HepG2 (cell line): ENCODE measurements around the gene ZBTB32. TPM values are rescaled to one million over a fixed set of nuclear protein-coding genes. Genes with fewer than 3 reads are reported as not detected.

Source experiments
- ATF7 ChIP-seq, 2 experiments: fragments of 450-650 bp in 1 of 2; sonication (generic) in 1 of 2; formaldehyde crosslinking in 1 of 2; IDR thresholded peaks; 2 replicates each; pipeline versions ENCODE4 v1.4.0 to v1.6.1; 2016 to 2020; ENCODE audit warnings: antibody characterized with exemption in 1 of 2, mild to moderate bottlenecking in 1 of 2, missing genetic modification reagents in 1 of 2
- CHD2 ChIP-seq: IDR thresholded peaks from 2 replicates; pipeline ENCODE4 v1.6.1; 2011; ENCODE audit warnings: low read depth, low read length, improper control_type of control experiment
- ELF4 ChIP-seq: sonication (generic); formaldehyde crosslinking; IDR thresholded peaks from 2 replicates; pipeline ENCODE4 v1.5.0; 2020; ENCODE audit warnings: missing genetic modification reagents, mild to moderate bottlenecking, moderate library complexity, borderline replicate concordance
- GZF1 ChIP-seq: sonication (generic); formaldehyde crosslinking; IDR thresholded peaks from 2 replicates; pipeline ENCODE4 v1.5.1; 2020; ENCODE audit warnings: mild to moderate bottlenecking, missing genetic modification reagents
- HNF4A ChIP-seq: sonication (generic); formaldehyde crosslinking; IDR thresholded peaks from 2 replicates; pipeline ENCODE4 v1.4.0; 2020; ENCODE audit warnings: missing genetic modification reagents
- HNF4G ChIP-seq, 2 experiments: sonication (generic) in 1 of 2; formaldehyde crosslinking in 1 of 2; IDR thresholded peaks; 2 replicates each; pipeline versions ENCODE4 v1.4.0 to v1.6.1; 2011 to 2020; ENCODE audit warnings: borderline replicate concordance in 2 of 2, low read depth in 2 of 2, mild to moderate bottlenecking in 2 of 2, low read length in 1 of 2, missing genetic modification reagents in 1 of 2, moderate library complexity in 1 of 2
- KDM2A ChIP-seq: sonication (generic); formaldehyde crosslinking; IDR thresholded peaks from 2 replicates; pipeline ENCODE4 v1.4.0; 2020; ENCODE audit warnings: low read depth, missing genetic modification reagents, borderline replicate concordance
- MIXL1 ChIP-seq: IDR thresholded peaks from 2 replicates; pipeline ENCODE4 v1.6.1; 2016
- NFE2 ChIP-seq: sonication (generic); formaldehyde crosslinking; IDR thresholded peaks from 2 replicates; pipeline ENCODE4 v1.4.0; 2020; ENCODE audit warnings: missing genetic modification reagents
- PITX1 ChIP-seq: sonication (generic); formaldehyde crosslinking; IDR thresholded peaks from 2 replicates; pipeline ENCODE4 v1.5.1; 2020; ENCODE audit warnings: mild to moderate bottlenecking, missing genetic modification reagents
- RORA ChIP-seq: sonication (generic); formaldehyde crosslinking; IDR thresholded peaks from 2 replicates; pipeline ENCODE4 v1.5.0; 2020; ENCODE audit warnings: mild to moderate bottlenecking, missing genetic modification reagents, moderate library complexity
- ZNF337 ChIP-seq: sonication (generic); formaldehyde crosslinking; IDR thresholded peaks from 2 replicates; pipeline ENCODE4 v1.5.1; 2020; ENCODE audit warnings: missing genetic modification reagents, low read depth, mild to moderate bottlenecking, borderline replicate concordance
- ZNF629 ChIP-seq: sonication (generic); formaldehyde crosslinking; conservative IDR thresholded peaks from 2 replicates; pipeline ENCODE4 v1.5.0; 2020; ENCODE audit warnings: missing genetic modification reagents
- ZNF720 ChIP-seq: sonication (generic); formaldehyde crosslinking; IDR thresholded peaks from 2 replicates; pipeline ENCODE4 v1.4.0; 2020; ENCODE audit warnings: missing genetic modification reagents
- ZNF775 ChIP-seq: sonication (generic); formaldehyde crosslinking; IDR thresholded peaks from 2 replicates; pipeline ENCODE4 v1.4.0; 2020; ENCODE audit warnings: missing genetic modification reagents, mild to moderate bottlenecking, moderate library complexity, borderline replicate concordance
- ZSCAN9 ChIP-seq: IDR thresholded peaks from 2 replicates; pipeline ENCODE4 v1.6.1; 2016; ENCODE audit warnings: borderline replicate concordance
- polyA plus RNA-seq, 8 experiments: library from polyadenylated mRNA; depleted of rRNA in 3 of 8; stranded (reverse) in 7 of 8; unstranded in 1 of 8; fragments of >200 nt; fragmentation: Illumina TruSeq in 4 of 8; extraction: Trizol in 4 of 8; gene quantifications; 2 replicates each; pipeline versions ENCODE4 v1.2.1 to v1.2.3, GENCODE V29; 2011 to 2016; ENCODE audit warnings: low read depth in 4 of 8, missing spikeins in 1 of 8, mixed read lengths in 1 of 8; ENCODE audit not compliant: insufficient read depth in 1 of 8
- total RNA-seq, 5 experiments: library from RNA; depleted of rRNA; stranded (reverse); fragments of >200 nt; fragmentation: Illumina TruSeq; extraction: Trizol; gene quantifications; 2 replicates each; pipeline ENCODE4 v1.2.3, GENCODE V29; 2016; ENCODE audit warnings: low read depth in 1 of 5
- TF ChIP-seq, protein P1 (sequence below): sonication (generic); formaldehyde crosslinking; IDR thresholded peaks from 2 replicates; pipeline ENCODE4 v1.5.0; 2020; ENCODE audit warnings: missing genetic modification reagents
- TF ChIP-seq, protein P2 (sequence below): IDR thresholded peaks from 2 replicates; pipeline ENCODE4 v1.6.1; 2012; ENCODE audit warnings: inconsistent platforms
- TF ChIP-seq, protein P3 (sequence below): sonication (generic); formaldehyde crosslinking; IDR thresholded peaks from 2 replicates; pipeline ENCODE4 v1.8.1; 2023; ENCODE audit warnings: mild to moderate bottlenecking, missing genetic modification reagents, borderline replicate concordance
- TF ChIP-seq, protein P4 (sequence below): IDR thresholded peaks from 2 replicates; pipeline ENCODE4 v1.6.1; 2016; ENCODE audit warnings: mild to moderate bottlenecking, missing biosample characterization, missing genetic modification reagents
- TF ChIP-seq, protein P5 (sequence below): sonication (generic); formaldehyde crosslinking; IDR thresholded peaks from 2 replicates; pipeline ENCODE4 v1.5.1; 2020; ENCODE audit warnings: mild to moderate bottlenecking, missing genetic modification reagents, moderate library complexity

ZBTB32 gene
- total and polyA plus RNA-seq, 2 of the 13 experiments (the other 11 are each of a cell fraction or from before 2014, with no cell fraction given): not detected

DNA sequence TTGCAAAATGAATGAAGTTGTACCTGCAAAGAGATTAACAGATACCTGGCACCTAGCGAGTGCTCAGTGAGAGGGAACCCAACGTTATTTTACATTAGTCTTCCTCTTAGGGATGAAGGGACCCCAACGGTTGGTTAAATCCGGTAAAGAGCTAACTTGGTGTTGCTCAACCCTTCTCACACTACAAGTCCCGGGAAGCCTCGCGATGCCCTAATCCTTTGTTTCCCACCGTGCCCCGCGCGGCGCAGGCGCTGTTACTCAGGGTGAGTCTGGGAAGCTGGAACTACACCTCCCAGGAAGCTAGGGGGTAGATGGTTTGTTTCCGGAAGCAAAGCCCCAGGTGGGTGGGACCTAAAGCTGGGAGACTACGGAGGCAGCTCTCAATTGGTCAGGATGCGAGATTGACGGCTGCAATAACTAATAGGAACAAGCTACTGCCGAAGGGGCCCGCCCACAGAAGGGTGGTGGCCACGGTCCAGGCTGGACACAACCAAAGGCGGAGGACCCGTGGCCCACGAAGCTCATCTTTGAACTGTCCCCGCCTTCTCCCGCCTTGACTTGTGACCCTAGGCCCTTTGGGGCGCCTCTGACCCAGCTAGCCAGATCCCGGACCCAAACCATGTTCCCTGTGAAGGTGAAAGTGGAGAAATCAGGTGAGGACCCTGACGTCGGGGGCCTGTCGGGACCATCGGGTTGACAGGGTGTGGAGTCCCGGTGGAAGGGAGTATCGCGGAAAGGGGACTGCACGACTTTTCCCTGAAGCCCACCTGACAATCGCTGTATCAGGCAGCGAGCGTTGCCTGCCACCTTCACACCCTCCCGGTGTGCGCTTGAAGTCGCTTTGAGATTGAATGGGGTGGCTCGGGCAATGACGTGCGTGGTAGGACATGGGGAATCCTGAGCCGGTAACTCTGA, 44.0 kb downstream of the ZBTB32 start, which contains the start of gene LIN37 (continued):
- TF ChIP-seq ATF7 (IDR thresholded peaks at IDR 0.05) (no peak), ATF7 (CRISPR knock-in tag; IDR thresholded peaks at IDR 0.05) (0 out of 2 replicates have a peak, but pooled peaks have one; percentile 32), ZNF629 (CRISPR knock-in tag) (no peak), ZNF337 (CRISPR knock-in tag) (no peak), KDM2A (CRISPR knock-in tag) (peak; percentile 81), RORA (no peak), ELF4 (CRISPR knock-in tag) (peak; percentile 97), MIXL1 (peak; percentile 71; the same call in 1 of the 2 replicates), GZF1 (CRISPR knock-in tag) (0 out of 2 replicates have a peak, but pooled peaks have one; percentile 41), ZNF775 (CRISPR knock-in tag) (no peak), NFE2 (no peak), ZNF720 (CRISPR knock-in tag) (no peak), ZSCAN9 (CRISPR knock-in tag) (peak; percentile 51; the same call in 1 of the 2 replicates), CHD2 (peak; percentile 97), HNF4G (IDR thresholded peaks at IDR 0.05; ENCODE audit: borderline replicate concordance, low read depth, low read length) (peak; percentile 63; the same call in 1 of the 2 replicates), HNF4G (CRISPR knock-in tag; IDR thresholded peaks at IDR 0.05; ENCODE audit: borderline replicate concordance, low read depth) (no peak), HNF4A (CRISPR knock-in tag) (peak; percentile 79), PITX1 (peak; percentile 100)
- TF ChIP-seq, protein P1, sequence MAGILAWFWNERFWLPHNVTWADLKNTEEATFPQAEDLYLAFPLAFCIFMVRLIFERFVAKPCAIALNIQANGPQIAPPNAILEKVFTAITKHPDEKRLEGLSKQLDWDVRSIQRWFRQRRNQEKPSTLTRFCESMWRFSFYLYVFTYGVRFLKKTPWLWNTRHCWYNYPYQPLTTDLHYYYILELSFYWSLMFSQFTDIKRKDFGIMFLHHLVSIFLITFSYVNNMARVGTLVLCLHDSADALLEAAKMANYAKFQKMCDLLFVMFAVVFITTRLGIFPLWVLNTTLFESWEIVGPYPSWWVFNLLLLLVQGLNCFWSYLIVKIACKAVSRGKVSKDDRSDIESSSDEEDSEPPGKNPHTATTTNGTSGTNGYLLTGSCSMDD: no peak
- TF ChIP-seq, protein P2, sequence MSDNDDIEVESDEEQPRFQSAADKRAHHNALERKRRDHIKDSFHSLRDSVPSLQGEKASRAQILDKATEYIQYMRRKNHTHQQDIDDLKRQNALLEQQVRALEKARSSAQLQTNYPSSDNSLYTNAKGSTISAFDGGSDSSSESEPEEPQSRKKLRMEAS: 0 out of 2 replicates have a peak, but pooled peaks have one; percentile 70
- TF ChIP-seq, protein P3, sequence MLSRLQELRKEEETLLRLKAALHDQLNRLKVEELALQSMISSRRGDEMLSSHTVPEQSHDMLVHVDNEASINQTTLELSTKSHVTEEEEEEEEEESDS: 0 out of 2 replicates have a peak, but pooled peaks have one; percentile 46
- TF ChIP-seq, protein P4, sequence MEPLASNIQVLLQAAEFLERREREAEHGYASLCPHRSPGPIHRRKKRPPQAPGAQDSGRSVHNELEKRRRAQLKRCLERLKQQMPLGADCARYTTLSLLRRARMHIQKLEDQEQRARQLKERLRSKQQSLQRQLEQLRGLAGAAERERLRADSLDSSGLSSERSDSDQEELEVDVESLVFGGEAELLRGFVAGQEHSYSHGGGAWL (CRISPR knock-in tag): peak; percentile 63; the same call in 1 of the 2 replicates
- TF ChIP-seq, protein P5, sequence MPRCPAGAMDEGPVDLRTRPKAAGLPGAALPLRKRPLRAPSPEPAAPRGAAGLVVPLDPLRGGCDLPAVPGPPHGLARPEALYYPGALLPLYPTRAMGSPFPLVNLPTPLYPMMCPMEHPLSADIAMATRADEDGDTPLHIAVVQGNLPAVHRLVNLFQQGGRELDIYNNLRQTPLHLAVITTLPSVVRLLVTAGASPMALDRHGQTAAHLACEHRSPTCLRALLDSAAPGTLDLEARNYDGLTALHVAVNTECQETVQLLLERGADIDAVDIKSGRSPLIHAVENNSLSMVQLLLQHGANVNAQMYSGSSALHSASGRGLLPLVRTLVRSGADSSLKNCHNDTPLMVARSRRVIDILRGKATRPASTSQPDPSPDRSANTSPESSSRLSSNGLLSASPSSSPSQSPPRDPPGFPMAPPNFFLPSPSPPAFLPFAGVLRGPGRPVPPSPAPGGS: peak; percentile 70; the same call in 1 of the 2 replicates
